Activated CD8-positive, alpha-beta memory T cell treated with anti-CD3 and anti-CD28 coated beads, Interleukin-2, amount 50 U/mL, for 4 hours (primary cell): ENCODE measurements around the gene MLLT1.
A peak's percentile ranks its signal among the peaks of the same experiment; 100 is the strongest.
"Not testable (repeated sequence)": the region's sequence is repeated elsewhere in the genome, so short reads cannot be mapped to it uniquely, and the experiment has no call there.

Experiments used
- DNase-seq: peaks from one replicate; pipeline ENCODE4 v3.0.0-alpha.2; 2020

The MLLT1 gene, protein sequence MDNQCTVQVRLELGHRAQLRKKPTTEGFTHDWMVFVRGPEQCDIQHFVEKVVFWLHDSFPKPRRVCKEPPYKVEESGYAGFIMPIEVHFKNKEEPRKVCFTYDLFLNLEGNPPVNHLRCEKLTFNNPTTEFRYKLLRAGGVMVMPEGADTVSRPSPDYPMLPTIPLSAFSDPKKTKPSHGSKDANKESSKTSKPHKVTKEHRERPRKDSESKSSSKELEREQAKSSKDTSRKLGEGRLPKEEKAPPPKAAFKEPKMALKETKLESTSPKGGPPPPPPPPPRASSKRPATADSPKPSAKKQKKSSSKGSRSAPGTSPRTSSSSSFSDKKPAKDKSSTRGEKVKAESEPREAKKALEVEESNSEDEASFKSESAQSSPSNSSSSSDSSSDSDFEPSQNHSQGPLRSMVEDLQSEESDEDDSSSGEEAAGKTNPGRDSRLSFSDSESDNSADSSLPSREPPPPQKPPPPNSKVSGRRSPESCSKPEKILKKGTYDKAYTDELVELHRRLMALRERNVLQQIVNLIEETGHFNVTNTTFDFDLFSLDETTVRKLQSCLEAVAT

DNA sequence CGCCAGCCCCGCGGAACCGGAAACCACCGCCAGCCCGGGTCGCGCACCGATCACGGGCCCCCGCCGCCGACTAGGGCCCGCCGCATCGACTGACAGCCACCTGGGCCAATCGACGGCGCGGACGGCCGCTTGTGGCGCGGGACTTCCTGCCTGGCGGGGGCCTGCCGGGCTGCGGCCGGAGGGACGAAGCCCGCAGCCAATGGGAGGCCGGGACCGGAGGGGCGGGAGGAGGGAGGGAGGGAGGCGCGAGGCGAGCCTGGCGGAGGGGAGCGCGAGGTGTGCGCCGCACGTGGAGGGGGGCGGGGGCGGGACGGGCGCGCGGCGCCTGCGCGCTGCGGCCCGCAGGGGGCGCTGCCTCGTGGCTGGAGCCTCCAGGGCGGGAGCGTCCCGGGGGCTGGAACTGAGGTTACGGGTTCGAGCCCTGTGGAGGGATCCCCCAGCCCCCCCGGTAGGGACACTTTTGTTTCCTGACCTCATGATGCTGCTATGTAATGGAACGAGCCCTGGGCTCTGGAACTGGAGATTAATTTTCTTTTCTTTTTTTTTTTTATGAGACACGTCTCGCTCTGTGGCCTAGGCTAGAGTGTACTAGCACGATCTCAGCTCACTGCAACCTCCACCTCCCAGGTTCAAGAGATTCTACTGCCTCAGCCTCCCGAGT is at the start of gene MLLT1:
Gene MLLT1, minus strand, starts transcription at position 45 of the 661 bp plus-strand sequence. CDS start 191 bp downstream, outside the sequence.
- DNase-seq, result peak; percentile 96

DNA sequence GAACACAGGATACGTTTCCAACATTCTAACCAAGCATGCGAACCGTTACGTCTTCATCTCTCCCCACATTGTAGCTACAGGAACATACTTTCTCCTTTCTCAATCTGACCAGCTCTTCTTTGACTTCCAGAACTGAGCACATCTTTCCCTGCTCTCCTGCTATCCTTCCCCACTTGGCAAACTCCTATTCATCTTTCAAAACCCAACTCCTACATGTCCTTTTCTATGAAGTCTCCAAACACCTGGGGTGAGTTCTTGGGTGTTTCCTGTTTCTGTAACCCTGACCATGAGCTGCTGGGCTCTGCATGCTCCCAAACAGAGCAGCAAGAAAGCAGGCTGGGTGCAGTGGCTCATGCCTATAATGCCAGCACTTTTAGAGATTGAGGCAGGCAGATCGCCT is 47.0 kb upstream of the MLLT1 start:
- DNase-seq, result no peak

DNA sequence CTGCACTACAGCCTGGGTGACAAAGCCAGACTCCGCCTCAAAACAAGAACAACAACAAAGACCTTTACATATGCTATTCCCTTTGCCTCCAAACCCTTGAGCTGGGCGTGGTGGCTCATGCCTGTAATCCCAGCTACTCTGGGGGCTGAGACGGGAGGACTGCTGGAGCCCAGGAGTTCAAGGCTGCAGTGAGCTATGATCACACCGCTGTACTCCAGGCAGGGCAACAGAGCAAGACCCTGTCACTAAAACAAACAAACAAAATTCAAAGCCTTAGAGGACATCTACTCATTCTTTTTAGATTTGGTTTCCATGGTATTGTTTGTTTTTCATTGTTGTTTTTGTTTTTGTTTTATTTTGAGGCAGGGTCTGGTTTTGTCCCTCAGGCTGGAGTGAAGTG is 45.8 kb upstream of the MLLT1 start:
- DNase-seq, result no peak

DNA sequence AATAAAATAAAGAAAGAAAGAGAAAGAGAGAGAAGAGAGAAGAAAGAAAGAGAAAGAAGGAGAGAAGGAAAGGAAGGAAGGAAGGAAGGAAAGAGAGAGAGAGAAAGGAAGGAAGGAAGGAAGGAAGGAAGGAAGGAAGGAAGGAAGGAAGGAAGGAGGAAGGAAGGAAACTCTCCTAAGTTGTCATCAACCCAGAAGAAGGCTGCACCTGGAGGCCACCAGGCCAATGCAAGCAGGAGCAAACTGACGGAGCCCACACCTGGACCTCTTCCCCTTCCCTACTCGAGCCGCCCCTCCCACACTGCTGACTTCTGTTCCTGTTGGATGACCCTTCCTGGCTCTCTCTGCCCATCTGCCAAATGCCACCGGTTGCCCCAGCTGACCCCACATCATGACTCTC is 45.0 kb upstream of the MLLT1 start:
- DNase-seq, result no peak

DNA sequence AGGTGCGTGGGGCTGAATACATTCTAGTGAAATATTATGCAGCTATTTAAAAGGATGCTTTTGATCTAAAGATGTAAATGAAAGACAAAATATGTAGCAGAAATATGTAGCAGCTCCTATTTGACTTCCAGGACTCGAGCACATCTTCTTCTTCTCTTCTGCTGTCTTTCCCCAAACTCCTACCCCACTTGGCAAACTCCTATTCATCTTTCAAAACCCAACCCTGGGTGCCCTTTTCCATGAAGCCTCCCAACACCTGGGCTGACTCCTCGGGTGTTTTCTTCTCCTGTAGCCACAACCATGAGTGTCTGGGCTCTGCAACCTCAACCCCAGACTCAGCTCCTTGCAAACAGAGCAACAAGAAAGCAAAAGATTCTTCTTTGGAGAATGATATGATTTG is 42.5 kb upstream of the MLLT1 start:
- no peak for DNase-seq

DNA sequence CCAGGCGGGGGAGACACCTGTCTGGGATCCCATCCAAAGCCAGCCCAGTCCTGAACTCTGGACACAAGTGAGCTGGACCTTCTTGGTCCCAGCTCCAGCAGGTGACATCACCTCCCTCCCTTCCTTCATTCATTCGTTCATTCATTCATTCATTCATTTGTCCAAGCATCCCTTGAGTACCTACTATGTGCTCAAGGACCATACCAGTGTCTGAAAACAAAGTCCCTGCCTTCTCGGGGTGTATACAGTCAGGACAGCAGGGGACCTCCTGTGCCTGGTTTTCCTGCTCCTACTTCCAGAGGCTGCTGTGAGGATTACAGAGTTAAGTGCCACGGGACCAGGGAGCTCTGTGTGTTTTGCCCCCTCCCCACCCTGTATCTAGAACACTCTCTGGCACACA is 39.6 kb upstream of the MLLT1 start:
- no peak for DNase-seq

DNA sequence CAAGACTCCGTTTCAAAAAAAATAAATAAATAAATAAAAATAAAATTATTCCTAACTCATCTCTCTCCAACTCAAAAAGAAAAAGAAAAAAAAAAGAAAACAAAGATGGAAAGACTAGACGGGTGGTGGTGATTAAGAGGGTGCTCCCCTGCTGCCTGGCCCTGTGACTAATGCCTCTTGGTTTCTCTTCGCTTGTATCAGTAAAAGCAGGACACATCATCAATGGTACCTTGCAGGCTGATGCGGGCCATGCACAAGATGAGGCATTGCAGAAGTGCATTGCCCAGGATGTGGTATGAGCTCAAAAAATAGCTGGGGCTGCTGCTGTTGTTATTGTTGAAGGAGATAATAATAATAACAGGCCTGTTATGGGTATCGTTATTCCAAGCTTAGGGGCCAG is 39.0 kb upstream of the MLLT1 start:
- DNase-seq, result no peak

DNA sequence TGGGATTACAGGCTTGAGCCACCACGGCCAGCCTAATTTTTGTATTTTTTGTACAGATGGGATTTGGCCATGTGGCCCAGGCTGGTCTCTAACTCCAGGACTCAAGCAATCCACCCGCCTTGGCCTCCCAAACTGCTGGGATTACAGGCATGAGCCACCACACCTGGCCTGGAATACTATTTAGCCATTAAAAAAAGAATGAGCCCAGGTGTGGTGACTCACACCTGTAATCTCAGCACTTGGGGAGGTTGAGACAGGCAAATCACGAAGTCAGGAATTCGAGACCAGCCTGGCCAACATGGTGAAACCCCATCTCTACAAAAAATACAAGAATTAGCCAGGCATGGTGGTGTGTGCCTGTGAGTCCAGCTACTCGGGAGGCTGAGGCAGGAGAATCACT is 35.9 kb upstream of the MLLT1 start:
- not testable (repeated sequence) for DNase-seq

DNA sequence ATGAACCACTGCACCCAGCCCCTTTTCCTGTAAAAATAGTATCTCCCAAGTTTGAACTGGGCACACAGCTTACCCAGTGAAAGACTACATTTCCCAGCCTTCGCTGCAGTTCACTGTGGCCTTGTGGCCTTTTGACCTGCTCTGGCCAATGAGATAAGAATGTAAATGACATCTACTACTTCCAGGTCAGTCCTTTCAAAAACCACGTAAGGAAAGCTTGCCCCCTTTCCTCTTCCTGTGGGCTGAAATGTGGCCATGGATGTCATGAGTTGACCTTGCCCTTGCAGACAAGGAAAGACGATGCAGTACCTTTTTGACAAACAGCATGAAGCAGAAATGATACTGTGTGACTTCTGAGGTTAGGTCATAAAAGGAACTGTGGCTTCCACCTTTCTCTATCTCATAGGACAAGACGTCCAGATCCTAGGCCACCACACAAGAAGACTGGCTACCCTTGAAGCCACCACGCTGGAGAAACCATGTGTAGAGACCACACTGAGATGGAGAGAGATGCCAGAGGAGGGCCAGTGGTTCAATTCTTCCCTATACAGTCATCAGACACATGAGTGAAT is 33.7 kb upstream of the MLLT1 start:
- DNase-seq, result no peak

DNA sequence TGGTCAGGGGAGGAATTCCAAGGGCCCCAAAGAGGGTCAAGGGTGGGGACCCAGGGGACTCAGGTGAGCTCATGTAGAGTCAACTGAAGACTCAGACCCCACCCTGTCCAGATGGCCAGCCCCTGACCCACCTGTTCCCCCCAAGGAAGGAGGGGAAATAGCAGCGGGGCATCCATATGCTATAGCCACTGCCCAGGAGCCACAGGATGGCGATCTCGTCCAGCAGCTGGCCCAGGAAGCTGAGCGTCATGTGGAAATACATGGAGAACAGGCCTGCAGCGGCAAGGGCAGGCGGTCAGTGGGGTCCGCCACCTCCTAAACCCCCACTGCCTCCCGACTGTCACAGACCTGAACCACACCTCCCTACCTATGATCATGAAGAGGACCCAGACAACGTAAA is 32.2 kb upstream of the MLLT1 start:
- DNase-seq, result no peak

DNA sequence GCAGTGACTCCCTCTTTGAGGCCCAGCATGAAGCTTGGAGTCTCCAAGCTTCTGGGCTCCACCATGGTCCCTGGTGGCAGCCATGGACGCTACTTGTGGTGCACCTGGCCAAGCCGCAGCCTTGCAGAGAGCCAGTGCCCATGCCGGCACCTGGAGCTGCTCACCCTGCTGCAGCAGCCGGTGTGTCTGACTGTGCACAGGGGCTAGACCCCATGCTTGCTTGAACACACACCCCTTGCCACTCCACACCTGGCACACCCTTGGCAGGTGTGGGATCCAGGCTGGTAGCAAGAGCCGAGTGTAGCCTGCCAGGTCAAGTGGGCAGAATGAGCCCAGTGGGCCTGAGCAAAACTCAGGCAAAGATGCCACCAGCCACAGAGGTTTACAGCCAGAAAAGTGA is 18.6 kb upstream of the MLLT1 start:
- DNase-seq, result no peak

DNA sequence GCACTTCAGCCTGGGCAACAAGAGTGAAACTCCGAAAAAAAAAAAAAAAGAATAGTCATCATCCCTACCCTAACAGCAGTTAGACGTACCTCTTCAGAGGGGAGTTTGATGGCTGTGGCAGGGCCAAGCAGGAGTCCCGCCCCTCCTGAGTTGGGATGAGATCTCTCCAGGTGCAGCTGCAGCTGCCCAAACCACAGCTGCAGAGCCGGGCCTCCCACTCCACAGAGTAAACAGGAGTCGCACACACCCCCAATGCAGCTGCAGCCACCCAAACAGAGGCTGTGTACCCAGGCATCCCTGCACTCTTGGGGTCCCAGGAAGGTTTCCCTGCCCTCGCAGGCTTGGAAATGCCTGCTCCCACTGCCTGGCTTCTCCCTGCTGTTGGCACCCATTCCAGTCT is 17.4 kb upstream of the MLLT1 start:
- no peak for DNase-seq

DNA sequence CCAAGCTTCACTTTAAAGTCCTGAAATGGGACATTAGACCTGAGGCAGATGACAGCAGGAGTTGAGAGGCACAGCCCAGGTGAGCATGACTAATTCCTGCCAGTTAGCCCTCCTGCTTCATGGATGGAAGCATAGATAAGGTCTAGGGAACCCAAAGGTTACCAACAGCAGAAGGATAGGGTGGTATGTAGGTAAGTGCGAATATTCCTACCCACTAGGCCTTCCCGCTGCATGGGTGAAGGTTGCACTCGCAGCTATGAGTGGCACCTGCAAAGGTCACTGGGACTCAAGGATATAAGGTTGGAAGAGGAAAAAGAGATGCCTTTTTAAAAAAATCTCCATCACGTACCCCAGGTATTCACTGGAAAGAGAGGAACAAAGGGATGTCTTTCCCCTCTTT is 12.2 kb upstream of the MLLT1 start:
- DNase-seq, result no peak

DNA sequence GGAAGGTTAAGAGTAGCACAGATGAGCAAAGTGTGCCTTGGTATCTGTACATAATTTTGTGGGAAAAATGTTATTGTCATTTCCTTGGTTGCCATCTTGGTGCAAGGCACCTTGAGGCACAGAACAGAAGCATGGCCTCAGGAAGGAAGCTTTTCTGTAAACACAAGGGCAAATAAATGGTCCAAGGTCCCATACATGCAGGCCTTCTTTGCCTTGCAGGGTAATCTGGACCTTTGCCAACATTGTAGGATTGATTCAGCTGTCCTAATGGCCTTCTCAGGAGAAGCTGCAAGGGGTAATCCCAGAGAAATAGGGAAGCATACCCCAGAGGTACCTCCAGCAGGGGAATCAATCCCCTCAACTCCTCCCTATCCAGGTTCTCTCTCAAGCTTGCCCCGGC is 9.0 kb upstream of the MLLT1 start:
- DNase-seq, result no peak

DNA sequence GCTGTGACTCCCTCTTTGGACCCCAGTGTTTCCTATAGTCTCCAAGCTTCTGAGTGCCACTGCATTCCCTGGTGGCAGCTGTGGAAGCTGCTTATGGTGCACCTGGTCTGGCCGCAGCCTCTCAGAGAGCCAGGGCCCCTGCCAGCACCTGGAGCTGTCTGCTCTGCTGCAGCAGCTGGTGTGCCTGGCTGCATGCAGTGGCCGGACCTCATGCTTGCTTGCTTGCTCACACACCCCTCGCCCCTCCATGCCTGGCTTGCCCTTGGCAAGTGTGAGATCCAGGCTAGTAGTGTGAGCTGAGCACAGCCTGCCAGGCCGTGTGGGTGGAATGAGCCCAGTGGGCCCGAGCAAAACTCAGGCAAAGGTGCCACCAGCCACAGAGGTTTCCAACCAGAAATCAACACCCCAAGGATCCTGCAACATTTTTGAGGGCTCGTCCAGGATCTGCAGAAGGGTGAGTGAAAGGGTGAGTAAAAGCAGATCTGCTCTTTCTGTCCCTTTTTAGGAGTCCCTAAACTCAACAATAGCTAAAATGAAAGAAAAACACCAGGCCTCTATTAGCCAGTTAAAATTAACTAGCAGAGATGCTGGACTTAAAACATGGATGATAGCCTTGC is 7.6 kb upstream of the MLLT1 start:
- DNase-seq, result no peak

DNA sequence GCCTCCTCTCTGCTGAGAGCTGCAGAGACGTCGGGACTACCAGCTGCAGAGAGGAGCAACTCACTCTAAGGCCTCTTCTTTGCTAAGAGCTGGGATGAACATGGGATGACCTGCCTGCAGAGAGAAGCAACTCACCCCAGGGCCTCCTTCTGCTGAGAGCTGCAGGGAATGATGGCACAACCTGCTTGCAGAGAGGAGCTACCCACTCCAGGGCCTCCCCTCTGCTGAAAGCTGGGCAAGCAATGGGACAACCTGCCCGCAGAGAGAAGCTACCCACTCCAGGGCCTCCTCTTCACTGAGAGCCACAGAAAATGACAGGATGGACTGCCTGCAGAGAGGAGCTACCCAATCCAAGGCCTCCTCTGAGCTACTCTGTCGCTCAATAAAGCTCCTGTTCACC is 6.9 kb upstream of the MLLT1 start:
- no peak for DNase-seq

DNA sequence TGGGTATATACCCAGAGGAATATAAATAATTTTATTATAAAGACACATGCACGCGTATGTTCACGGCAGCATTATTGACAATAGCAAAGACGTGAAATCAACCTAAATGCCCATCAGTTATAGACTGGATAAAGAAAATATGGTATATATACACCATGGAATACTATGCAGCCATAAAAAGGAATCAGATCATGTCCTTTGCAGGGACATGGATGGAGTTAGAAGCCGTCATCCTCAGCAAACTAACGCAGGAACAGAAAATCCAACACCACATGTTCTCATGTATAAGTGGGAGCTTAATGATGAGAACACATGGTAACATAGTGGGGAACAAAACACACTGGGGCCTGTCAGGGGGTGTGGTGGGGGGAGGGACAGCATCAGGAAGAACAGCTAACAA is 2.6 kb upstream of the MLLT1 start:
- not testable (repeated sequence) for DNase-seq

DNA sequence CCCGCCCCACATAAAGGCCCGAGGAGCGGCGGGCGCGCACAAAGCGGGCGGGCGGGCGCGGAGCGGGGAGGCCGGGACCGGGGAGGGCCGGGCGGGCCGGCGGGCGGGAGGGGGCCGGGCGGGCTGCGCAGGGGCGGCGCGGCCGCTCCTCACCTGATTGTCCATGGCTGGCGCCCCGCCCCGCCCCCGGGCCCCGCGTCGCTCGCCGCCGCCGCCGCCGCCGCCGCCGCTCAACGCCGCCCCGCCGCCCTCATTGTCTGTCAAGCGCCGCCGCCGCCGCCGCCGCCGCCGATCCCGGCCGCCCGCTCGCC is 200 bp downstream of the MLLT1 start:
- DNase-seq, result no peak

DNA sequence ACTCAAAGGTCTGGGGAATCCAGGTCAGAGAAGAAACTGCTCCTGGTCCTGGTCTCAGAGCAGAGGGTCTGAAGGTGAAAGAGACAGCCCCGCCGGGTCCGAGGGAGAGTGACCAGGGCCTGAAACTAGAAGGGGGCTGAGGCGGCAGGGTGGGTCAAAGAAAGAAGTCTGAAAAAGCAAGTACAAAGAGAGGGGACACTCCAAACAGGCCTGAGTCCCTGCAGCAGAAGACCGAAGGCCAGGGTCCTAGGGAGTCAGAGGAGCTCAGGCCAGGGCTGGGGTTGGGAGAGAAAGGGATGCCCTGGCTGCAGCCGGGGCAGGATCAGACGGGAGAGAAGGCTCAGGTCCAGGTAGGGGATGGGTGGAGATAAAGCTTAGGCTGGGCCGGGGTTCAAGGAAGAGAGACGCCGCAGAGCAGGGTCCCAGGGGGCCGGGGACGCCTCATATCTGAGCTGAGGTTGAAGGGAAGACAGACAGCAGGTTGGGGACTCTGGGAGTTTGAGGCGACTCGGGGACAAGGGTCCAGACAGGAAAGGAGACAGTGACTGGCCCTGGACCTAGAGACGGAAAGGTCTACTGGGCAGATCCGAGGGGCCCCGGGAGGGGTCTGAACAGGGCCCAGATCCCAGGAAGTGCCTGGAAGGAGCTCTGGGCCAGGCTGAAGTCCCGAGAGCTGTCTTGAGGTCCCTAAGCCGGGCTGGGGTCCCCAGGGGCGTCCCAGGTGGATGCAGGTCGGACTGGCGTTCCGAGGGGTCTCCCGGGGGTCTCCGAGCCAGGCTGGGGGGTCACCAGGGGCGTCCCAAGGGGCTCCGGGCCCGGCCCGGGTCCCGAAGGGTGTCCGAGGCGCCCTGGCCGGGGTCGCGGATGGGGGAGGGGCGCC is 795 bp downstream of the MLLT1 start:
- DNase-seq, result no peak

DNA sequence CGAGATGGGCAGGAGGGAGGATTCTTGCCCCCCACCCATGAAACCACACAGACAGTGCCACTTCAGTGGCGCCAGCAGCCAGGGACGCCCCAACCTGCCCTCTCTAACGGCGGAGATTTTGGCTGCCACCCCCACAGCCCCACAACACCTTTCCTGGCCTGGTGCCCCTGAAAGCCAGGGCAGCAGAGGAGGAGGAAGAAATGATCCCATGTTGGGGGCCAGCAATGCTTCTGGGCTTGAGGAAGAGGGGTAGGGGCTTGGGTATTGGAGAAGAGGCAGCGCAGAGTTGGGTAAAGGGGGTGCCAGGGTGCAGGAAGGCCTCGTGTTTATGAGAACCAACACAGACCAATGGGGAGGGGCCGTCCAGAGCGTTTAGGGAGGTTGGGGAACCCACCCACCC is 1.7 kb downstream of the MLLT1 start:
- DNase-seq, result no peak

DNA sequence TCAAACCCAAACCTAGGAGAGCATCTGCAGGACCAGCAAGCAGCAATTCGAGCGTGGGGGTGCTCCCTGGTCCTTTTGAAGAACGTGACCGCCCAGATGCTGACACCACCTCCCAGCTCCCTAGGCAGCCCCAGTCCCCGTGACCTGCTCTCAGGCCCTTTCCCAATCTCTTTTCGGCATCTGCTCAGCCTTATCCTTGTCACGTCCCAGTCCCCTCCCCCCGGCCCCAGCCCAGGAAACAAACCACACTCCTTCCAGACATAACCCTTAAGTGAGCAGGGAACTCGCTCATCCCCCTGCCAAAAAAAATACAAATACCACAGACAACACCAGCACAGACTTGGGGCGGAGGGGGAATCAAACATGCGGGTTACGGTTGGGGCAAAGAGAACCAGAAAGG is 3.3 kb downstream of the MLLT1 start:
- no peak for DNase-seq

DNA sequence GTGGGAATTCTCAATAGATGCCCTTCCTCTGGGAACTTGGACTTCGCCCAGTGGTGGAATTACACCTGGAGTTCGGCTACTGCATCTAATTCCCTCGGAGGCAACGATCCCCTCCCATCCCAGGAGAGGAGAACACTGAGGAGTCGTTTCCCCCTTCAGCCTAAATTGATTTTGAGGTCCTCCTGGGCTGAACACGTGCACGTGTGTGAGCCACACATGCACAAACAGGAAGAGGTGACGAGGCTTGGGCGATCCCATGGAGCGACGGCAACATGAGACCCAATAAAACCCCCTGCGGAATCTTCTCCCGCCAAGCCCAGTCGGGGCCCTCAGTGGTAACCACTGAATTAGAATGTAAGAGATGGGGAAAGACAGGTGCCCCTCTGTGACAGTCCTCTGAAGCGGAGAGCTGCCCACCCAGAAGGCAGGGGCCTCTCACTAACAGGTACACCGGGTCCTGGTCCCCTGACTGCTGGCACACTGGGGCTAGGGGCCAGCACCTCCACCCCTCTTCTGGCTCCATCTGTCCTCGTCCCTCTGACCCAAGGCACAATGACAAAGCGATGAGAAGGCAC is 4.5 kb downstream of the MLLT1 start:
- no peak for DNase-seq
